Caco-2 (cell line): ENCODE results near the gene CNEP1R1. TPM values are rescaled to one million over a fixed set of nuclear protein-coding genes. Genes with fewer than 3 reads are reported as not detected.

Experiments
- BruUV-seq: library from RNA; stranded (reverse); fragments of 400-500 nt; replicated peaks from 2 replicates; lab custom pipeline; 2021; lab: Mats Ljungman, UMichigan
- CTCF ChIA-PET: fragments of 300-600 bp; sonication (Branson Sonifier 250); formaldehyde crosslinking; loops from one replicate; lab custom pipeline; 2022; ENCODE audit warnings: antibody characterized with exemption; lab: Charles Lee
- POLR2A ChIA-PET: fragments of 300-600 bp; sonication (Branson Sonifier 250); formaldehyde crosslinking; loops from one replicate; lab custom pipeline; 2022; ENCODE audit warnings: antibody characterized with exemption; lab: Charles Lee
- DNase-seq, 2 experiments: peaks; one replicate each; pipeline versions ENCODE4 v3.0.0 to v3.0.0-alpha.2; 2020 to 2022
- H3K27me3 ChIP-seq: replicated peaks from 2 replicates; pipeline ENCODE4 v1.6.0; 2011; ENCODE audit warnings: low read length; ENCODE audit not compliant: control insufficient read depth, insufficient read depth
- H3K36me3 ChIP-seq: 2 replicates; pipeline ENCODE4 v1.5.1; 2011; ENCODE audit warnings: low read length; ENCODE audit not compliant: control insufficient read depth, insufficient read depth
- H3K4me1 ChIP-seq: fragments of 250-450 bp; sonication (Bioruptor Pico); 2 replicates; pipeline ENCODE4 v1.5.1; 2020; ENCODE audit warnings: mild to moderate bottlenecking
- H3K4me3 ChIP-seq: 2 replicates; pipeline ENCODE4 v1.5.1; 2011; ENCODE audit warnings: low read depth, mild to moderate bottlenecking, control low read depth, low read length
- H3K9me3 ChIP-seq: fragments of 250-450 bp; sonication (Bioruptor Pico); 2 replicates; pipeline ENCODE4 v1.5.1; 2020; ENCODE audit warnings: mild to moderate bottlenecking, moderate library complexity
- H3K27ac Mint-ChIP-seq: one replicate; pipeline ENCODE4 v1.8.0; 2022; ENCODE audit warnings: mixed read lengths; ENCODE audit not compliant: unreplicated experiment
- H3K27me3 Mint-ChIP-seq: one replicate; pipeline ENCODE4 v1.8.0; 2022; ENCODE audit warnings: mixed read lengths; ENCODE audit not compliant: insufficient read depth, unreplicated experiment
- H3K36me3 Mint-ChIP-seq: one replicate; pipeline ENCODE4 v1.8.0; 2022; ENCODE audit warnings: mild to moderate bottlenecking, mixed read lengths; ENCODE audit not compliant: insufficient read depth, unreplicated experiment
- H3K4me1 Mint-ChIP-seq: one replicate; pipeline ENCODE4 v1.8.0; 2022; ENCODE audit warnings: low read depth, mixed read lengths; ENCODE audit not compliant: unreplicated experiment
- H3K4me3 Mint-ChIP-seq: one replicate; pipeline ENCODE4 v1.8.0; 2022; ENCODE audit warnings: mild to moderate bottlenecking, moderate library complexity, mixed read lengths; ENCODE audit not compliant: unreplicated experiment
- H3K9me3 Mint-ChIP-seq: one replicate; pipeline ENCODE4 v1.8.0; 2022; ENCODE audit warnings: mixed read lengths; ENCODE audit not compliant: unreplicated experiment
- CTCF ChIP-seq, 2 experiments: fragments of 200-600 bp in 1 of 2; IDR thresholded peaks; 1 replicate in 1 of 2; 2 replicates in 1 of 2; pipeline versions ENCODE4 v1.5.1 to v1.8.0; 2011 to 2022; ENCODE audit warnings: antibody characterized with exemption in 1 of 2, control low read depth in 1 of 2, inconsistent platforms in 1 of 2, low read depth in 1 of 2, low read length in 1 of 2, mild to moderate bottlenecking in 1 of 2, moderate library complexity in 1 of 2; ENCODE audit not compliant: insufficient read depth in 1 of 2, severe bottlenecking in 1 of 2, unreplicated experiment in 1 of 2
- intact Hi-C: fragments of 100-400 bp; cut with micrococcal nuclease; formaldehyde crosslinking; loops from one replicate; pipeline ENCODE4 v1.10.0; 2022; ENCODE audit not compliant: unreplicated experiment
- total RNA-seq: library from RNA; stranded (reverse); gene quantifications from 2 replicates; pipeline ENCODE4 v1.2.3, GENCODE V29; 2022

The CNEP1R1 gene
- total RNA-seq, 1 experiment from 2014 or later: 39.4 TPM

- H3K27me3 Mint-ChIP-seq: no peaks in the 10 kb centered on the region
- H3K27me3 ChIP-seq: no peaks in the 10 kb centered on the region
- H3K36me3 ChIP-seq: no peaks in the 10 kb centered on the region
- H3K27ac Mint-ChIP-seq: no peak overlapping the region
- POLR2A ChIA-PET: interaction anchor here (0.6 kb wide), 1 partner anchor 138 kb away, joined by 4 read pairs; no protein-coding TSS in a partner anchor
- peaks cover 39% of the 10 kb centered on the region for H3K4me1 Mint-ChIP-seq
- H3K4me3 ChIP-seq: no peak overlapping the region
- CTCF ChIA-PET: interaction anchor here (0.5 to 0.7 kb wide), 2 partner anchors 94 to 173 kb away, joined by 4 to 6 read pairs; no protein-coding TSS in a partner anchor
- peaks cover 38% of the 10 kb centered on the region for H3K36me3 Mint-ChIP-seq
- H3K4me1 ChIP-seq: peaks cover 58% of the 10 kb centered on the region
- intact Hi-C loops: no loop called here
- H3K4me3 Mint-ChIP-seq: no peak overlapping the region
- no peak for DNase-seq
- H3K9me3 ChIP-seq: no peaks in the 10 kb centered on the region
- BruUV-seq: no TSS peak
- no peaks in the 10 kb centered on the region for H3K9me3 Mint-ChIP-seq
- TF ChIP-seq CTCF (IDR thresholded peaks at IDR 0.05; ENCODE audit: insufficient read depth in 1 of 2, low read depth in 1 of 2, low read length in 1 of 2, severe bottlenecking in 1 of 2, unreplicated experiment in 1 of 2): no peak
Observed at GRCh38 chr16:50038286-50038685, 13.3 kb downstream of the CNEP1R1 start.

GRCh38 chr16:50038756-50039529, 13.9 kb downstream of the CNEP1R1 start:
- BruUV-seq: no TSS peak
- H3K4me1 Mint-ChIP-seq: peaks cover 44% of the 10 kb centered on the region
- H3K36me3 Mint-ChIP-seq: peaks cover 32% of the 10 kb centered on the region
- H3K9me3 Mint-ChIP-seq: no peaks in the 10 kb centered on the region
- H3K27me3 Mint-ChIP-seq: no peaks in the 10 kb centered on the region
- ChIA-PET POLR2A (interaction anchor here (0.6 kb wide), 1 partner anchor 138 kb away, joined by 4 read pairs; no protein-coding TSS in a partner anchor), CTCF (interaction anchor here (0.7 kb wide), 1 partner anchor 172 kb away, joined by 6 read pairs; no protein-coding TSS in a partner anchor)
- no peak overlapping the region for H3K27ac Mint-ChIP-seq
- Histone ChIP-seq H3K4me1 (peaks cover 57% of the 10 kb centered on the region), H3K4me3 (no peak overlapping the region), H3K9me3 (no peaks in the 10 kb centered on the region), H3K27me3 (no peaks in the 10 kb centered on the region), H3K36me3 (no peaks in the 10 kb centered on the region)
- intact Hi-C loops: no loop called here
- no peak for DNase-seq
- no peak for TF ChIP-seq CTCF (IDR thresholded peaks at IDR 0.05; ENCODE audit: insufficient read depth in 1 of 2, low read depth in 1 of 2, low read length in 1 of 2, severe bottlenecking in 1 of 2, unreplicated experiment in 1 of 2)
- H3K4me3 Mint-ChIP-seq: no peak overlapping the region

- ChIA-PET POLR2A (interaction anchor here (0.6 kb wide), 1 partner anchor 15 kb away, joined by 3 read pairs; the partner anchor contains the start of gene CNEP1R1), CTCF (interaction anchor here (1.0 to 2.5 kb wide), 2 partner anchors 15 to 170 kb away, joined by 4 to 14 read pairs; partner anchors contain the start of gene CNEP1R1)
- no peak overlapping the region for H3K4me3 ChIP-seq
- H3K27me3 ChIP-seq: no peaks in the 10 kb centered on the region
- DNase-seq: peak; percentile 45 to 57
- no peak overlapping the region for H3K27ac Mint-ChIP-seq
- H3K9me3 ChIP-seq: no peaks in the 10 kb centered on the region
- no peaks in the 10 kb centered on the region for H3K9me3 Mint-ChIP-seq
- H3K4me1 ChIP-seq: peaks cover 46% of the 10 kb centered on the region
- intact Hi-C loops: no loop called here
- no peaks in the 10 kb centered on the region for H3K27me3 Mint-ChIP-seq
- BruUV-seq: no TSS peak
- no peak overlapping the region for H3K4me3 Mint-ChIP-seq
- peaks cover 26% of the 10 kb centered on the region for H3K36me3 Mint-ChIP-seq
- peaks cover 40% of the 10 kb centered on the region for H3K4me1 Mint-ChIP-seq
- H3K36me3 ChIP-seq: no peaks in the 10 kb centered on the region
- TF ChIP-seq CTCF (IDR thresholded peaks at IDR 0.05; ENCODE audit: insufficient read depth in 1 of 2, low read depth in 1 of 2, low read length in 1 of 2, severe bottlenecking in 1 of 2, unreplicated experiment in 1 of 2): no peak
Observed at GRCh38 chr16:50040018-50040417, 15.0 kb downstream of the CNEP1R1 start.
